PFSK-1 (cell line): ENCODE measurements around the gene RUNX3.
A peak's percentile ranks its signal among the peaks of the same experiment; 100 is the strongest.

Experiments used
- FOXP2 ChIP-seq: optimal IDR thresholded peaks from 2 replicates; pipeline ENCODE3; 2011; ENCODE audit warnings: borderline replicate concordance, control low read depth, inconsistent platforms; ENCODE audit not compliant: insufficient read depth; ENCODE audit errors: extremely low read length, extremely low read depth
- POLR2AphosphoS5 ChIP-seq: IDR thresholded peaks from 2 replicates; pipeline ENCODE4 v1.6.1; 2012; ENCODE audit warnings: low read depth, mild to moderate bottlenecking, control low read depth, low read length, moderate library complexity
- REST ChIP-seq, 2 experiments: IDR thresholded peaks; 2 replicates each; pipeline versions ENCODE4 v1.6.1 to v1.8.0; 2011 to 2012; ENCODE audit warnings: low read depth in 2 of 2, low read length in 2 of 2, control low read depth in 1 of 2, inconsistent platforms in 1 of 2, mild to moderate bottlenecking in 1 of 2, moderate library complexity in 1 of 2; ENCODE audit not compliant: insufficient read depth in 1 of 2
- SIN3A ChIP-seq: IDR thresholded peaks from 2 replicates; pipeline ENCODE4 v1.6.1; 2012; ENCODE audit warnings: mild to moderate bottlenecking, low read length, moderate library complexity, borderline replicate concordance; ENCODE audit not compliant: insufficient read depth
- TAF1 ChIP-seq: IDR thresholded peaks from 2 replicates; pipeline ENCODE4 v1.6.1; 2012; ENCODE audit warnings: low read length, control low read depth, borderline replicate concordance; ENCODE audit not compliant: insufficient read depth

Gene RUNX3

GRCh38 chr1:24867084-24867870 lies 62.8 kb downstream of the RUNX3 start:
- no peak for TF ChIP-seq POLR2AphosphoS5
- no peak for TF ChIP-seq SIN3A
- TF ChIP-seq REST (IDR thresholded peaks at IDR 0.05; ENCODE audit: insufficient read depth in 1 of 2, low read depth in 2 of 2, low read length in 2 of 2) = no peak
- no peak for TF ChIP-seq TAF1
- no peak for TF ChIP-seq FOXP2

- TF ChIP-seq TAF1 = no peak
- no peak for TF ChIP-seq POLR2AphosphoS5
Observed at GRCh38 chr1:24866211-24867083, 63.6 kb downstream of the RUNX3 start.

GRCh38 chr1:24865587-24865986 lies 64.5 kb downstream of the RUNX3 start:
- no peak for TF ChIP-seq TAF1
- no peak for TF ChIP-seq FOXP2
- no peak for TF ChIP-seq POLR2AphosphoS5
- no peak for TF ChIP-seq SIN3A
- no peak for TF ChIP-seq REST (IDR thresholded peaks at IDR 0.05; ENCODE audit: insufficient read depth in 1 of 2, low read depth in 2 of 2, low read length in 2 of 2)

- TF ChIP-seq REST (IDR thresholded peaks at IDR 0.05; ENCODE audit: insufficient read depth in 1 of 2, low read depth in 2 of 2, low read length in 2 of 2) (0 out of 4 replicates have a peak, but pooled peaks of 1 of the 2 experiments have one; percentile 14), SIN3A (no peak), FOXP2 (no peak)
Observed at GRCh38 chr1:24865168-24865567, 64.9 kb downstream of the RUNX3 start.

- TF ChIP-seq POLR2AphosphoS5 (no peak), TAF1 (no peak), SIN3A (0 out of 2 replicates have a peak, but pooled peaks have one; percentile 34), REST (IDR thresholded peaks at IDR 0.05; ENCODE audit: insufficient read depth in 1 of 2, low read depth in 2 of 2, low read length in 2 of 2) (no peak), FOXP2 (no peak)
Observed at GRCh38 chr1:24864370-24864777, 65.7 kb downstream of the RUNX3 start.
